Endodermal cell (in vitro differentiated cells): ENCODE results near the gene SCFD2. TPM values are rescaled to one million over a fixed set of nuclear protein-coding genes. Genes with fewer than 3 reads are reported as not detected.

Experiments
- DNase-seq: peaks from one replicate; pipeline ENCODE4 v3.0.0-alpha.2; 2017
- H3K27ac ChIP-seq: 2 replicates; pipeline ENCODE4 v1.5.1; 2013; ENCODE audit warnings: mild to moderate bottlenecking, low read depth, low read length, moderate library complexity
- H3K27me3 ChIP-seq: 2 replicates; pipeline ENCODE4 v1.6.1; 2013; ENCODE audit warnings: mild to moderate bottlenecking, low read length, moderate library complexity; ENCODE audit not compliant: insufficient read depth, control insufficient read depth, poor library complexity, severe bottlenecking
- H3K36me3 ChIP-seq: 2 replicates; pipeline ENCODE4 v1.7.0; 2013; ENCODE audit warnings: mild to moderate bottlenecking, low read length, moderate library complexity; ENCODE audit not compliant: control insufficient read depth, insufficient read depth
- H3K4me1 ChIP-seq: one replicate; pipeline ENCODE4 v1.7.0; 2013; ENCODE audit warnings: low read length; ENCODE audit not compliant: control insufficient read depth, insufficient read depth
- H3K4me3 ChIP-seq: 2 replicates; pipeline ENCODE4 v1.5.1; 2013; ENCODE audit warnings: mild to moderate bottlenecking, low read length, moderate library complexity
- H3K9ac ChIP-seq: 2 replicates; pipeline ENCODE4 v1.6.1; 2013; ENCODE audit warnings: mild to moderate bottlenecking, low read length, moderate library complexity; ENCODE audit not compliant: poor library complexity, severe bottlenecking; ENCODE audit errors: extremely low read depth
- H3K9me3 ChIP-seq: 2 replicates; pipeline ENCODE4 v1.6.1; 2013; ENCODE audit warnings: mild to moderate bottlenecking, low read length, moderate library complexity; ENCODE audit not compliant: control insufficient read depth
- H3K27ac Mint-ChIP-seq: 2 replicates; pipeline ENCODE4 v1.8.0; 2020; ENCODE audit warnings: mixed read lengths
- H3K27me3 Mint-ChIP-seq: 2 replicates; pipeline ENCODE4 v1.8.0; 2021; ENCODE audit warnings: mild to moderate bottlenecking, mixed read lengths; ENCODE audit not compliant: insufficient read depth
- H3K36me3 Mint-ChIP-seq: 2 replicates; pipeline ENCODE4 v1.8.0; 2020; ENCODE audit warnings: low read depth, mixed read lengths
- H3K4me1 Mint-ChIP-seq: 2 replicates; pipeline ENCODE4 v1.8.0; 2020; ENCODE audit warnings: mixed read lengths
- H3K4me3 Mint-ChIP-seq: 2 replicates; pipeline ENCODE4 v1.8.0; 2020; ENCODE audit warnings: mild to moderate bottlenecking, moderate library complexity, mixed read lengths
- H3K9me3 Mint-ChIP-seq: 2 replicates; pipeline ENCODE4 v1.8.0; 2020; ENCODE audit warnings: mild to moderate bottlenecking, mixed read lengths
- WGBS, 2 experiments: methylation state at CpG; one replicate each; pipeline versions ENCODE4 v1.1.5 to v1.1.7; 2013; ENCODE audit warnings: missing lambda C conversion rate in 2 of 2, mixed read lengths in 1 of 2; ENCODE audit not compliant: insufficient coverage in 1 of 2, insufficient read length in 1 of 2; 5-methylcytosine and 5-hydroxymethylcytosine counted together
- total RNA-seq, 2 donors: library from RNA; stranded (reverse); fragmentation: NEBNext Ultra II Directional in 1 of 2; extraction: Animal tissue kit (Norgen Biotek cat#: 25700) in 1 of 2; gene quantifications; 2 replicates in 1 of 2; 3 replicates in 1 of 2; pipeline ENCODE4 v1.2.1, GENCODE V29; 2021
- TF ChIP-seq, protein P1 (sequence below): fragments of 200-600 bp; sonication (generic); conservative IDR thresholded peaks from 2 replicates; pipeline ENCODE4 v1.5.0; 2021; ENCODE audit warnings: antibody characterized with exemption, mild to moderate bottlenecking

The SCFD2 gene
- total RNA-seq, 2 donors from 2014 or later, result 5.7 to 6.5 TPM

DNA sequence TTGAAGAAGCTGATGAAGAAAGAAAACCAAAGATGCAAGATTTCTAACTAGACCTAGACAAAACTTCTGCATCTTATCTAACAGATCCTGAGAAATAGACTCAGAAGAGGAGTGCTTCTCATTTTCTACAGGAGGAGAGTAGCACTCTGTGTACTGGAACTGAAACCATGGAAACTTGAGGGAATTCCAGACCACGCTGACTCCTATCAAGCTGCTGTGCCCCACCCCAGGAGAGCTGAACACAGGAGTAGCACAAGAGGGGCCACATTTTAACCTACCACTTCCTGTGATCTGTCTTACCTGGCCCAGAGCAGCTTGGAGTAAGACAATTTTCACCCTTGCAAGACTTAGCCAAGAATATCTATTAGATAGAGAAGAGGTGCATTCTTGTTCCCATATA is 248.9 kb downstream of the SCFD2 start:
- H3K4me1 Mint-ChIP-seq, result peaks cover 7% of the 10 kb centered on the region
- H3K4me3 Mint-ChIP-seq, result no peak overlapping the region
- 83 to 90% methylated on average over 1 of the region's 1 CpG for WGBS, 2 experiments
- H3K27ac Mint-ChIP-seq, result no peak overlapping the region
- no peaks in the 10 kb centered on the region for H3K36me3 ChIP-seq
- TF ChIP-seq, protein P1, sequence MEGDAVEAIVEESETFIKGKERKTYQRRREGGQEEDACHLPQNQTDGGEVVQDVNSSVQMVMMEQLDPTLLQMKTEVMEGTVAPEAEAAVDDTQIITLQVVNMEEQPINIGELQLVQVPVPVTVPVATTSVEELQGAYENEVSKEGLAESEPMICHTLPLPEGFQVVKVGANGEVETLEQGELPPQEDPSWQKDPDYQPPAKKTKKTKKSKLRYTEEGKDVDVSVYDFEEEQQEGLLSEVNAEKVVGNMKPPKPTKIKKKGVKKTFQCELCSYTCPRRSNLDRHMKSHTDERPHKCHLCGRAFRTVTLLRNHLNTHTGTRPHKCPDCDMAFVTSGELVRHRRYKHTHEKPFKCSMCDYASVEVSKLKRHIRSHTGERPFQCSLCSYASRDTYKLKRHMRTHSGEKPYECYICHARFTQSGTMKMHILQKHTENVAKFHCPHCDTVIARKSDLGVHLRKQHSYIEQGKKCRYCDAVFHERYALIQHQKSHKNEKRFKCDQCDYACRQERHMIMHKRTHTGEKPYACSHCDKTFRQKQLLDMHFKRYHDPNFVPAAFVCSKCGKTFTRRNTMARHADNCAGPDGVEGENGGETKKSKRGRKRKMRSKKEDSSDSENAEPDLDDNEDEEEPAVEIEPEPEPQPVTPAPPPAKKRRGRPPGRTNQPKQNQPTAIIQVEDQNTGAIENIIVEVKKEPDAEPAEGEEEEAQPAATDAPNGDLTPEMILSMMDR, result no peak
- no peaks in the 10 kb centered on the region for H3K27me3 ChIP-seq
- no peak overlapping the region for H3K9ac ChIP-seq
- H3K36me3 Mint-ChIP-seq, result no peaks in the 10 kb centered on the region
- H3K4me3 ChIP-seq, result no peak overlapping the region
- no peak overlapping the region for H3K27ac ChIP-seq
- no peaks in the 10 kb centered on the region for H3K27me3 Mint-ChIP-seq
- no peak for DNase-seq
- no peaks in the 10 kb centered on the region for H3K9me3 Mint-ChIP-seq
- H3K4me1 ChIP-seq, result peaks cover 4% of the 10 kb centered on the region
- no peaks in the 10 kb centered on the region for H3K9me3 ChIP-seq

DNA sequence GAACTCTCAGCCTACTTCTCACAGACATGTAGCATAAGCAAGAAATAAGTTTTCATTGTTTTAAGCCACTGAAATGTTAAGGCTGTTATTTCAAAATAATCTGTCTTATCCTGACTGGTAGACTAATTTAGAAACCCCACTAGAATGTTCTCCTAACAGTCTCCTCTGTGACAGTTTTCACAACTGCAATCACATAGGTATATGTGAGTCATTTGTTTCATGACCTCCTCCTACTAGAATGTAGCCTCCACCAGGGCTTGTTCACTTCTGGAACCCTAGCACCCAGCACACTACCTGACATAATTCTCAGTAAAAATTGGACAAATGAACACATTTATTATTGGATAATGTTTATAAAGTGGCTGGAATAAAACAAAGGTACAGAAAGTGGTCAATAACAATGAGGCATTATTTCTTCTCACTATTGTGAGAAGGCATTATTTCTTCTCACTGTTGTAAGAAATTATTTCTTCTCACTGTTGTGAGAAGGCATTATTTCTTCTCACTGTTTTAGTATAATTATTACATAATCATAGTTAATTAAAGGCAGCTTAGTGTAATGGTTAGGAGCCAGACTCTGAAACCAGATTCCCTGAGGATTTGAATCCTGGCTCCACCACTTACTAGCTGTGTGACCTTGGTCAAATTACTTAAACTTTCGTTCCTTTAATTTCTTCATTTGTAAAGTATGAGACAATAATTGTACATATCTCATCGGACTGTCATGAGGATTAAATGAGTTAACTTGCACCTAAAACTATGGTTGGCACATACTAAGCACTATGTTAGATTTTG is 252.2 kb downstream of the SCFD2 start:
- no peaks in the 10 kb centered on the region for H3K4me1 ChIP-seq
- Mint-ChIP-seq H3K9me3 (peaks cover 10% of the 10 kb centered on the region), H3K27me3 (no peaks in the 10 kb centered on the region), H3K4me3 (no peak overlapping the region), H3K27ac (no peak overlapping the region), H3K4me1 (no peaks in the 10 kb centered on the region), H3K36me3 (no peaks in the 10 kb centered on the region)
- DNase-seq, result no peak
- H3K27ac ChIP-seq, result no peak overlapping the region
- no peak overlapping the region for H3K4me3 ChIP-seq
- no peaks in the 10 kb centered on the region for H3K36me3 ChIP-seq
- 100% methylated on average over 1 to 2 of the region's 2 CpGs for WGBS, 2 experiments
- H3K9ac ChIP-seq, result no peak overlapping the region
- TF ChIP-seq, protein P1, result no peak
- H3K9me3 ChIP-seq, result no peaks in the 10 kb centered on the region
- no peaks in the 10 kb centered on the region for H3K27me3 ChIP-seq

DNA sequence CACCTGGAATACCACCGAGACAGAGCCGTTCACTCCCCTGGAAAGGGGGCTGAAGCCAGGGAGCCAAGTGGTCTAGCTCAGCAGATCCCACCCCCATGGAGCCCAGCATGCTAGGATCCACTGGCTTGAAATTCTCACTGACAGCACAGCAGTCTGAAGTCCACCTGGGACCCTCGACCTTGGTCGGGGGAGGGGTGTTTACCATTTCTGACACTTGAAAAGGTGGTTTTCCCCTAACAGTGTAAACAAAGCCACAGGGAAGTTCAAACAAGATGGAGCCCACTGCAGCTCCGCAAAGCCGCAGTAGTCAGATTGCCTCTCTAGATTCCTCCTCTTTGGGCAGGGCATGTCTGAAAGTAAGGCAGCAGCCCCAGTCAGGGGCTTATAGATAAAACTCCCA is 260.5 kb downstream of the SCFD2 start:
- Mint-ChIP-seq H3K27me3 (no peaks in the 10 kb centered on the region), H3K27ac (no peak overlapping the region), H3K4me1 (peaks cover 10% of the 10 kb centered on the region), H3K36me3 (no peaks in the 10 kb centered on the region), H3K9me3 (peaks cover 6% of the 10 kb centered on the region), H3K4me3 (peak overlapping the region; percentile 10)
- WGBS, 2 experiments, result 76 to 100% methylated on average over 3 to 6 of the region's 6 CpGs
- DNase-seq, result peak; percentile 46
- no peaks in the 10 kb centered on the region for H3K9me3 ChIP-seq
- H3K27ac ChIP-seq, result no peak overlapping the region
- no peaks in the 10 kb centered on the region for H3K27me3 ChIP-seq
- no peaks in the 10 kb centered on the region for H3K36me3 ChIP-seq
- peaks cover 4% of the 10 kb centered on the region for H3K4me1 ChIP-seq
- TF ChIP-seq, protein P1, result no peak
- H3K9ac ChIP-seq, result no peak overlapping the region
- H3K4me3 ChIP-seq, result peak overlapping the region; percentile 4
